SK-N-SH treated with all-trans-retinoic acid at 6 μM for 48 hours (cell line): ENCODE data around the gene SHE.
A peak's percentile ranks its signal among the peaks of the same experiment; 100 is the strongest.

Source experiments
- ATAC-seq: fragments of 200-7000 bp; cut with Tn5 transposase; 3 replicates; pipeline ENCODE4 v1.9.1; 2020; ENCODE audit warnings: mild to moderate bottlenecking, moderate library complexity
- ARNTL ChIP-seq: fragments of 450-650 bp; formaldehyde crosslinking; IDR thresholded peaks from 2 replicates; pipeline ENCODE4 v1.5.0; 2020; ENCODE audit warnings: low read depth, mild to moderate bottlenecking, moderate library complexity, borderline replicate concordance
- BACH2 ChIP-seq: fragments of 250-450 bp; sonication (Bioruptor Pico); IDR thresholded peaks from 2 replicates; pipeline ENCODE4 v1.9.0; 2021; ENCODE audit warnings: mild to moderate bottlenecking, borderline replicate concordance
- CSDC2 ChIP-seq: fragments of 250-450 bp; sonication (Bioruptor Pico); IDR thresholded peaks from 2 replicates; pipeline ENCODE4 v1.5.0; 2020; ENCODE audit warnings: mild to moderate bottlenecking, moderate library complexity
- ESRRG ChIP-seq: fragments of 250-450 bp; sonication (Bioruptor Pico); IDR thresholded peaks from 2 replicates; pipeline ENCODE4 v1.6.1; 2021; ENCODE audit warnings: mild to moderate bottlenecking
- GLIS3 ChIP-seq: fragments of 250-450 bp; sonication (Bioruptor Pico); IDR thresholded peaks from 2 replicates; pipeline ENCODE4 v1.5.0; 2020; ENCODE audit warnings: mild to moderate bottlenecking, moderate library complexity
- ISL1 ChIP-seq: fragments of 250-450 bp; sonication (Bioruptor Pico); IDR thresholded peaks from 2 replicates; pipeline ENCODE4 v2.1.2; 2022; ENCODE audit warnings: mild to moderate bottlenecking, moderate library complexity
- OSR1 ChIP-seq: fragments of 250-450 bp; sonication (Bioruptor Pico); IDR thresholded peaks from 2 replicates; pipeline ENCODE4 v1.8.0; 2022; ENCODE audit warnings: moderate library complexity, mild to moderate bottlenecking, inconsistent platforms
- PPARA ChIP-seq: fragments of 250-450 bp; sonication (Bioruptor Pico); IDR thresholded peaks from 2 replicates; pipeline ENCODE4 v1.5.0; 2020; ENCODE audit warnings: mild to moderate bottlenecking, borderline replicate concordance
- RARB ChIP-seq: fragments of 250-450 bp; sonication (Bioruptor Pico); IDR thresholded peaks from 2 replicates; pipeline ENCODE4 v1.8.0; 2021; ENCODE audit warnings: mild to moderate bottlenecking, moderate library complexity
- ZC3H10 ChIP-seq: fragments of 250-450 bp; sonication (Bioruptor Pico); IDR thresholded peaks from 2 replicates; pipeline ENCODE4 v1.5.1; 2021; ENCODE audit warnings: mild to moderate bottlenecking, moderate library complexity
- ZFP30 ChIP-seq: fragments of 450-650 bp; formaldehyde crosslinking; IDR thresholded peaks from 2 replicates; pipeline ENCODE4 v1.5.0; 2022; ENCODE audit warnings: mild to moderate bottlenecking, moderate library complexity
- ZNF70 ChIP-seq: fragments of 450-650 bp; formaldehyde crosslinking; IDR thresholded peaks from 2 replicates; pipeline ENCODE4 v1.5.0; 2020; ENCODE audit warnings: mild to moderate bottlenecking, moderate library complexity
- ZNF8 ChIP-seq: fragments of 450-650 bp; formaldehyde crosslinking; IDR thresholded peaks from 2 replicates; pipeline ENCODE4 v1.5.0; 2020; ENCODE audit warnings: mild to moderate bottlenecking, moderate library complexity
- TF ChIP-seq, protein P1 (sequence below): fragments of 250-450 bp; sonication (Bioruptor Pico); IDR thresholded peaks from 2 replicates; pipeline ENCODE4 v1.8.0; 2021; ENCODE audit warnings: low read depth, mild to moderate bottlenecking, moderate library complexity, borderline replicate concordance
- TF ChIP-seq, protein P2 (sequence below): fragments of 250-450 bp; sonication (Bioruptor Pico); IDR thresholded peaks from 2 replicates; pipeline ENCODE4 v1.5.0; 2020; ENCODE audit warnings: mild to moderate bottlenecking, moderate library complexity
- TF ChIP-seq, protein P3 (sequence below): fragments of 250-450 bp; sonication (Bioruptor Pico); IDR thresholded peaks from 2 replicates; pipeline ENCODE4 v1.5.1; 2021; ENCODE audit warnings: mild to moderate bottlenecking, moderate library complexity
- TF ChIP-seq, protein P4 (sequence below): fragments of 250-450 bp; sonication (Bioruptor Pico); IDR thresholded peaks from 2 replicates; pipeline ENCODE4 v1.5.1; 2020; ENCODE audit warnings: low read depth, mild to moderate bottlenecking, moderate library complexity

The SHE gene

DNA sequence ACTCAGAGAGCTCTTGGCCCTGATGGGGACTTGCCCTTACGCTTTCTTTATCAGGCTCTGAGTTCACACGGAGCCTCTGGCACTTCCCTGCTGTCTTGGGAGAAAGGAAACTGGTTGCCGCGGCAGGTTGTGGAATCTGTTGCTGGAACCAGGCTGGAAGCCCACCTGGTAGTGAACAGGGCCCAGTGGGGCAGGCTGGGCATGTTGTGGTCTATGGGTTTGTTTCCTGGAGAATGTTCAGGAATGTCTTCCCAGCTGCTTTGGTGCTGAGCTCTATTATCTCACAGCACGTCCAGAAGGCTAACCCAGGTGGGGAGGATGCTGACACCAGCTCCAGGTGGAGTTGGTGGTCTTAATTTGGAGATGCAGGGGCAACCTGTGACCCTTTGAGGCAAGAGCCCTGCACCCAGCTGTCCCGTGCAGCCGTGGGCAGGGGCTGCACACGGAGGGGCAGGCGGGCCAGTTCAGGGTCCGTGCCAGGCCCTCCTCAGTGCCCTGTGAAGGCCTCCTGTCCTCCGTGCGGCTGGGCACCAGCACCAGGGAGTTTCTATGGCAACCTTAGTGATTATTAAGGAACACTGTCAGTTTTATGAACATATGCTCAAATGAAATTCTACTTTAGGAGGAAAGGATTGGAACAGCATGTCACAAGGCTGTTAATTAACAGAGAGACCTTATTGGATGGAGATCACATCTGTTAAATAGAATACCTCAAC, 33.5 kb downstream of the SHE start:
- ATAC-seq = no peak
- TF ChIP-seq, protein P1, sequence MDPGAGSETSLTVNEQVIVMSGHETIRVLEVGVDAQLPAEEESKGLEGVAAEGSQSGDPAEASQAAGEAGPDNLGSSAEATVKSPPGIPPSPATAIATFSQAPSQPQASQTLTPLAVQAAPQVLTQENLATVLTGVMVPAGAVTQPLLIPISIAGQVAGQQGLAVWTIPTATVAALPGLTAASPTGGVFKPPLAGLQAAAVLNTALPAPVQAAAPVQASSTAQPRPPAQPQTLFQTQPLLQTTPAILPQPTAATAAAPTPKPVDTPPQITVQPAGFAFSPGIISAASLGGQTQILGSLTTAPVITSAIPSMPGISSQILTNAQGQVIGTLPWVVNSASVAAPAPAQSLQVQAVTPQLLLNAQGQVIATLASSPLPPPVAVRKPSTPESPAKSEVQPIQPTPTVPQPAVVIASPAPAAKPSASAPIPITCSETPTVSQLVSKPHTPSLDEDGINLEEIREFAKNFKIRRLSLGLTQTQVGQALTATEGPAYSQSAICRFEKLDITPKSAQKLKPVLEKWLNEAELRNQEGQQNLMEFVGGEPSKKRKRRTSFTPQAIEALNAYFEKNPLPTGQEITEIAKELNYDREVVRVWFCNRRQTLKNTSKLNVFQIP = no peak

DNA sequence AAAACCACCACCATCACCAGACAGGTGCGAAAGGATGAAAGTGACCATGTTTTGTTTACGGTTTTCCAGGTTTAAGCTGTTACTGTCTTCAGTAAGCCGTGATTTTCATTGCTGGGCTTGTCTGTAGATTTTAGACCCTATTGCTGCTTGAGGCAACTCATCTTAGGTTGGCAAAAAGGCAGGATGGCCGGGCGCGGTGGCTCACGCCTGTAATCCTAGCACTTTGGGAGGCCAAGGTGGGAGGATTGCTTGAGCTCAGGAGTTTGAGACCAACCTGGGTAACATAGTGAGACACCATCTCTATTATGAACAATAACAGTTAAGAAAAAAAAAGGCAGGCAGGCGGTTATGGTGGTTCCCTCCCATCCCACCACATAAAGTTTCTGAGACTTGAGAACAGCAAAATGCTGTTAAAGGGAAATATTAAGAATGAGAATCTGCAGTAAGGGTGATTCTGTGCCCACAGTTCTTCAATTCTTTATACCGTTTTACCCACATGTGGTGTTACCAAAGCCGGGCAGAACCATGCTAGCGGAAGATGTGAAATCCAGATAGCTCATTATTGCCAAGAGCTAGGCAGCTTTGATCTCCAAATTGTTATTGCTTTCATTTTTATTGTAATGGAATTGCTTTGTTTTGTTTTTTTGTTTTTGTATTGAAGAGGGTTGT, 34.6 kb downstream of the SHE start:
- TF ChIP-seq ISL1 (CRISPR knock-in tag) (no peak), ARNTL (no peak), RARB (no peak), ZNF70 (CRISPR knock-in tag) (no peak), ZNF8 (CRISPR knock-in tag) (no peak), OSR1 (CRISPR knock-in tag) (no peak), ESRRG (no peak), PPARA (CRISPR knock-in tag) (no peak)
- TF ChIP-seq, protein P2, sequence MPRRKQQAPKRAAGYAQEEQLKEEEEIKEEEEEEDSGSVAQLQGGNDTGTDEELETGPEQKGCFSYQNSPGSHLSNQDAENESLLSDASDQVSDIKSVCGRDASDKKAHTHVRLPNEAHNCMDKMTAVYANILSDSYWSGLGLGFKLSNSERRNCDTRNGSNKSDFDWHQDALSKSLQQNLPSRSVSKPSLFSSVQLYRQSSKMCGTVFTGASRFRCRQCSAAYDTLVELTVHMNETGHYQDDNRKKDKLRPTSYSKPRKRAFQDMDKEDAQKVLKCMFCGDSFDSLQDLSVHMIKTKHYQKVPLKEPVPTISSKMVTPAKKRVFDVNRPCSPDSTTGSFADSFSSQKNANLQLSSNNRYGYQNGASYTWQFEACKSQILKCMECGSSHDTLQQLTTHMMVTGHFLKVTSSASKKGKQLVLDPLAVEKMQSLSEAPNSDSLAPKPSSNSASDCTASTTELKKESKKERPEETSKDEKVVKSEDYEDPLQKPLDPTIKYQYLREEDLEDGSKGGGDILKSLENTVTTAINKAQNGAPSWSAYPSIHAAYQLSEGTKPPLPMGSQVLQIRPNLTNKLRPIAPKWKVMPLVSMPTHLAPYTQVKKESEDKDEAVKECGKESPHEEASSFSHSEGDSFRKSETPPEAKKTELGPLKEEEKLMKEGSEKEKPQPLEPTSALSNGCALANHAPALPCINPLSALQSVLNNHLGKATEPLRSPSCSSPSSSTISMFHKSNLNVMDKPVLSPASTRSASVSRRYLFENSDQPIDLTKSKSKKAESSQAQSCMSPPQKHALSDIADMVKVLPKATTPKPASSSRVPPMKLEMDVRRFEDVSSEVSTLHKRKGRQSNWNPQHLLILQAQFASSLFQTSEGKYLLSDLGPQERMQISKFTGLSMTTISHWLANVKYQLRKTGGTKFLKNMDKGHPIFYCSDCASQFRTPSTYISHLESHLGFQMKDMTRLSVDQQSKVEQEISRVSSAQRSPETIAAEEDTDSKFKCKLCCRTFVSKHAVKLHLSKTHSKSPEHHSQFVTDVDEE (CRISPR knock-in tag) = no peak
- TF ChIP-seq, protein P3, sequence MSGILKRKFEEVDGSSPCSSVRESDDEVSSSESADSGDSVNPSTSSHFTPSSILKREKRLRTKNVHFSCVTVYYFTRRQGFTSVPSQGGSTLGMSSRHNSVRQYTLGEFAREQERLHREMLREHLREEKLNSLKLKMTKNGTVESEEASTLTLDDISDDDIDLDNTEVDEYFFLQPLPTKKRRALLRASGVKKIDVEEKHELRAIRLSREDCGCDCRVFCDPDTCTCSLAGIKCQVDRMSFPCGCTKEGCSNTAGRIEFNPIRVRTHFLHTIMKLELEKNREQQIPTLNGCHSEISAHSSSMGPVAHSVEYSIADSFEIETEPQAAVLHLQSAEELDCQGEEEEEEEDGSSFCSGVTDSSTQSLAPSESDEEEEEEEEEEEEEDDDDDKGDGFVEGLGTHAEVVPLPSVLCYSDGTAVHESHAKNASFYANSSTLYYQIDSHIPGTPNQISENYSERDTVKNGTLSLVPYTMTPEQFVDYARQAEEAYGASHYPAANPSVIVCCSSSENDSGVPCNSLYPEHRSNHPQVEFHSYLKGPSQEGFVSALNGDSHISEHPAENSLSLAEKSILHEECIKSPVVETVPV (CRISPR knock-in tag) = no peak
- no peak for ATAC-seq

DNA sequence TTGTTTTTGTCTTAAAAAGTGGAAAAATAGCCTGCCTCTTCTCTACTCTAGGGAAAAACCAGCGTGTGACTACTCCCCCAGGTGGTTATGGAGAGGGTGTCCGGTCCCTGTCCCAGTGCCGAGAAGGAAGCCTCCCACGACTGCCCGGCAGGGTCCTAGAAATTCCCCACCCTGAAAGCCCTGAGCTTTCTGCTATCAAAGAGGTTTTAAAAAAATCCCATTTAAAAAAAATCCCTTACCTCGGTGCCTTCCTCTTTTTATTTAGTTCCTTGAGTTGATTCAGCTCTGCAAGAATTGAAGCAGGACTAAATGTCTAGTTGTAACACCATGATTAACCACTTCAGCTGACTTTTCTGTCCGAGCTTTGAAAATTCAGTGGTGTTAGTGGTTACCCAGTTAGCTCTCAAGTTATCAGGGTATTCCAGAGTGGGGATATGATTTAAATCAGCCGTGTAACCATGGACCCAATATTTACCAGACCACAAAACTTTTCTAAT, 35.2 kb downstream of the SHE start:
- ATAC-seq = 0 out of 3 replicates have a peak, but pooled peaks have one; percentile 32
- TF ChIP-seq RARB = no peak
- TF ChIP-seq, protein P2 (CRISPR knock-in tag) = no peak

DNA sequence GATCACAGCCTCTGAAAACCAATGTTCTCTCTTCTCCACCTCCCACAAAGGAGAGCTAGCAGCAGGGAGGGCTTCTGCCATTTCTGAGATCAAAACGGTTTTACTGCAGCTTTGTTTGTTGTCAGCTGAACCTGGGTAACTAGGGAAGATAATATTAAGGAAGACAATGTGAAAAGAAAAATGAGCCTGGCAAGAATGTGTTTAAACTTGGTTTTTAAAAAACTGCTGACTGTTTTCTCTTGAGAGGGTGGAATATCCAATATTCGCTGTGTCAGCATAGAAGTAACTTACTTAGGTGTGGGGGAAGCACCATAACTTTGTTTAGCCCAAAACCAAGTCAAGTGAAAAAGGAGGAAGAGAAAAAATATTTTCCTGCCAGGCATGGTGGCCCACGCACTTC, 36.0 kb downstream of the SHE start:
- no peak for ATAC-seq
- TF ChIP-seq OSR1 (CRISPR knock-in tag) = no peak
- TF ChIP-seq ZNF8 (CRISPR knock-in tag) = no peak
- TF ChIP-seq, protein P2 (CRISPR knock-in tag) = no peak
- TF ChIP-seq RARB = no peak
- no peak for TF ChIP-seq ZFP30 (CRISPR knock-in tag)
- TF ChIP-seq PPARA (CRISPR knock-in tag) = no peak
- no peak for TF ChIP-seq ZNF70 (CRISPR knock-in tag)
- TF ChIP-seq GLIS3 (CRISPR knock-in tag) = no peak
- TF ChIP-seq, protein P4, sequence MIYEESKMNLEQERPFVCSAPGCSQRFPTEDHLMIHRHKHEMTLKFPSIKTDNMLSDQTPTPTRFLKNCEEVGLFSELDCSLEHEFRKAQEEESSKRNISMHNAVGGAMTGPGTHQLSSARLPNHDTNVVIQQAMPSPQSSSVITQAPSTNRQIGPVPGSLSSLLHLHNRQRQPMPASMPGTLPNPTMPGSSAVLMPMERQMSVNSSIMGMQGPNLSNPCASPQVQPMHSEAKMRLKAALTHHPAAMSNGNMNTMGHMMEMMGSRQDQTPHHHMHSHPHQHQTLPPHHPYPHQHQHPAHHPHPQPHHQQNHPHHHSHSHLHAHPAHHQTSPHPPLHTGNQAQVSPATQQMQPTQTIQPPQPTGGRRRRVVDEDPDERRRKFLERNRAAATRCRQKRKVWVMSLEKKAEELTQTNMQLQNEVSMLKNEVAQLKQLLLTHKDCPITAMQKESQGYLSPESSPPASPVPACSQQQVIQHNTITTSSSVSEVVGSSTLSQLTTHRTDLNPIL (CRISPR knock-in tag) = no peak
- TF ChIP-seq CSDC2 = no peak
- TF ChIP-seq BACH2 (CRISPR knock-in tag) = no peak
- TF ChIP-seq ARNTL = no peak
- TF ChIP-seq ZC3H10 (CRISPR knock-in tag) = no peak
